ENCODE measurements around the gene CEP131.

The CEP131 gene

GRCh38 chr17:81238815-81239713 is 16.3 kb upstream of the CEP131 start, which contains the start of the genes NDUFAF8 and TEPSIN:
TSS of gene NDUFAF8 (plus strand) at chr17:81239318. CDS start at chr17:81239364, 46 bp downstream.
TSS of gene TEPSIN (minus strand) at chr17:81239055. CDS start at chr17:81239033, 22 bp downstream.
- peak; percentile 87 to 91 for DNase-seq (ENCODE audit: low read depth in 1 of 2, low spot score in 1 of 2)

- no peak for DNase-seq (ENCODE audit: low read depth in 1 of 2, low spot score in 1 of 2)
Observed at GRCh38 chr17:81238490-81238814, 15.7 kb upstream of the CEP131 start.

- no peak for DNase-seq (ENCODE audit: low read depth in 1 of 2, low spot score in 1 of 2)
Observed at GRCh38 chr17:81237591-81238489, 15.1 kb upstream of the CEP131 start.

GRCh38 chr17:81236784-81237183 is 14.0 kb upstream of the CEP131 start:
- no peak for DNase-seq (ENCODE audit: low read depth in 1 of 2, low spot score in 1 of 2)

GRCh38 chr17:81235822-81236740 is 13.3 kb upstream of the CEP131 start:
- DNase-seq (ENCODE audit: low read depth in 1 of 2, low spot score in 1 of 2), result no peak

GRCh38 chr17:81234940-81235821 is 12.4 kb upstream of the CEP131 start:
- no peak for DNase-seq (ENCODE audit: low read depth in 1 of 2, low spot score in 1 of 2)

GRCh38 chr17:81234506-81234855 is 11.7 kb upstream of the CEP131 start:
- DNase-seq (ENCODE audit: low read depth in 1 of 2, low spot score in 1 of 2), result no peak

- DNase-seq (ENCODE audit: low read depth in 1 of 2, low spot score in 1 of 2), result no peak
Observed at GRCh38 chr17:81233811-81234505, 11.2 kb upstream of the CEP131 start.

- no peak for DNase-seq (ENCODE audit: low read depth in 1 of 2, low spot score in 1 of 2)
Observed at GRCh38 chr17:81233316-81233715, 10.6 kb upstream of the CEP131 start.

- DNase-seq (ENCODE audit: low read depth in 1 of 2, low spot score in 1 of 2), result no peak
Observed at GRCh38 chr17:81232616-81233241, 10.0 kb upstream of the CEP131 start.

- no peak for DNase-seq (ENCODE audit: low read depth in 1 of 2, low spot score in 1 of 2)
Observed at GRCh38 chr17:81231766-81232581, 9.2 kb upstream of the CEP131 start.

GRCh38 chr17:81231121-81231645 is 8.4 kb upstream of the CEP131 start:
- no peak for DNase-seq (ENCODE audit: low read depth in 1 of 2, low spot score in 1 of 2)

GRCh38 chr17:81230043-81230820 is 7.5 kb upstream of the CEP131 start:
- no peak for DNase-seq (ENCODE audit: low read depth in 1 of 2, low spot score in 1 of 2)

- no peak for DNase-seq (ENCODE audit: low read depth in 1 of 2, low spot score in 1 of 2)
Observed at GRCh38 chr17:81229666-81229920, 6.8 kb upstream of the CEP131 start.

GRCh38 chr17:81228834-81229665 is 6.3 kb upstream of the CEP131 start:
- no peak for DNase-seq (ENCODE audit: low read depth in 1 of 2, low spot score in 1 of 2)

- no peak for DNase-seq (ENCODE audit: low read depth in 1 of 2, low spot score in 1 of 2)
Observed at GRCh38 chr17:81228420-81228819, 5.7 kb upstream of the CEP131 start.

All from activated T-helper 1 cell treated with anti-CD3 and anti-CD28 coated beads, Interleukin-2, amount 50 U/mL, for 16 hours (primary cell).